H1 (cell line): ENCODE measurements around the gene PCDHB3. TPM values are rescaled to one million over a fixed set of nuclear protein-coding genes. Genes with fewer than 3 reads are reported as not detected.

Experiments used
- ATF2 ChIP-seq: IDR thresholded peaks from 2 replicates; pipeline ENCODE4 v1.6.1; 2012; ENCODE audit warnings: low read length, inconsistent platforms
- ATF3 ChIP-seq: IDR thresholded peaks from 2 replicates; pipeline ENCODE4 v1.6.1; 2011; ENCODE audit warnings: low read depth, mild to moderate bottlenecking, low read length; ENCODE audit not compliant: insufficient read depth
- BRCA1 ChIP-seq: IDR thresholded peaks from 2 replicates; pipeline ENCODE4 v1.6.1; 2012; ENCODE audit warnings: low read depth, low read length, improper control_type of control experiment
- JUN ChIP-seq: IDR thresholded peaks from 2 replicates; pipeline ENCODE4 v1.6.1; 2011; ENCODE audit warnings: low read depth, mild to moderate bottlenecking, improper control_type of control experiment, low read length
- MAX ChIP-seq: IDR thresholded peaks from 2 replicates; pipeline ENCODE4 v1.6.1; 2012; ENCODE audit warnings: inconsistent platforms
- NANOG ChIP-seq: IDR thresholded peaks from 2 replicates; pipeline ENCODE4 v1.6.1; 2011; ENCODE audit warnings: low read length, low read depth, mild to moderate bottlenecking, inconsistent platforms; ENCODE audit not compliant: insufficient read depth, poor library complexity, severe bottlenecking
- PHF8 ChIP-seq: fragments of 200-600 bp; sonication (generic); conservative IDR thresholded peaks from 2 replicates; pipeline ENCODE4 v1.7.1; 2012; ENCODE audit warnings: low read depth, mild to moderate bottlenecking, inconsistent platforms, low read length, moderate library complexity
- POLR2AphosphoS5 ChIP-seq: IDR thresholded peaks from 2 replicates; pipeline ENCODE4 v1.6.1; 2011; ENCODE audit warnings: low read depth, low read length
- polyA plus RNA-seq, 7 experiments: library from polyadenylated mRNA; depleted of rRNA in 3 of 7; stranded (reverse) in 5 of 7; unstranded in 2 of 7; fragments of >200 nt in 5 of 7; fragments of 200-250 nt in 2 of 7; gene quantifications; 1 replicate in 5 of 7; 2 replicates in 1 of 7; 4 replicates in 1 of 7; pipeline versions ENCODE4 v1.2.1 to v1.2.3, GENCODE V29; 2011 to 2013; ENCODE audit warnings: missing spikeins in 2 of 7, mixed read lengths in 2 of 7
- total RNA-seq: library from RNA; stranded (reverse); fragmentation: NEBNext Ultra II Directional; extraction: Animal tissue kit (Norgen Biotek cat#: 25700); gene quantifications from 2 replicates; pipeline ENCODE4 v1.2.1, GENCODE V29; 2021

PCDHB3 gene
- total and polyA plus RNA-seq, 2 of the 8 experiments (the other 6 are each of a cell fraction or from before 2014, with no cell fraction given) = 1.6 to 3.4 TPM

DNA sequence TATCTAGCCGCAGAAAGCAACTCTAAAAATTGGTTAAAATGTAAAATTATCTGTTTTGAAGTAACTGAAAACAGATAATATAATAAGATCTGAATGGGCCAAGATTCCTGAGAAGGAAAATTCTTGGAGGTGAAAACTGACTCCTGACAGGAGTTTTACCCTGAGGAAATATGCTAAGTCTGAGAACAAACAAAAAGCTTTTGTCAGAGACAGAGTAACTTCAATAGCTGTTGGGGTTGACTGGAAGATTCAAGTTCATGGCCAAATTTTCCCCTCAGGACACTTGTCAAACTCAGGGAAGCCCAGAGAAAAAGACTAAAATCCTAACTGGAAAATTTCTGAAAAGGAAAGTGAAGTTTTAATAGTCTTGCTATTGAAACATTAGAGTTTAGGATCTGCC is 27.0 kb downstream of the PCDHB3 start (continued):
- TF ChIP-seq ATF3 (no peak), BRCA1 (no peak), JUN (no peak), ATF2 (no peak), POLR2AphosphoS5 (no peak), PHF8 (no peak), MAX (no peak), NANOG (no peak)
